Fibroblast of skin of back (primary cell): ENCODE data around the gene MBNL2.

Experiments
- DNase-seq: peaks from one replicate; pipeline ENCODE4 v3.0.0-alpha.2; 2013

Gene MBNL2

DNA sequence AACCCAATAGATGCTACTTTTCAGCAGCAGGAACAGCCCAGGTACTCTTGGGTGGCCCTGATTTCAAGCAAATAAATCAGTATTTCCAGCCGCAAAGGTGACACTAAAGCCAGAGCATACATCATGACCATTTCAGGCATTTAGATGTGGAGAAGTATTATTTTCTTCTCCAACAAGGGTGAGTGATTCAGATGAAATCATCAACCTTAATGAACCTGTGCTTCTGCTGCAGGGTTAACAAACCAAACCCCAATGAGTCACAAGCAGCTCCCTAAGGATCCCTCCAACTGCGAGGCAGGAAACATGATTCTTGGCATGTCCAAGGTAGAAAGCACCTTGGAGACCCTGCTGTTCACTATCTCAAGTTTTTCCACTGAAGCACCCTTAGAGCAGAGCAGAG is 32.7 kb downstream of the MBNL2 start:
- DNase-seq: peak; percentile 58

GRCh38 chr13:97255515-97256021 is 33.4 kb downstream of the MBNL2 start:
- no peak for DNase-seq

DNA sequence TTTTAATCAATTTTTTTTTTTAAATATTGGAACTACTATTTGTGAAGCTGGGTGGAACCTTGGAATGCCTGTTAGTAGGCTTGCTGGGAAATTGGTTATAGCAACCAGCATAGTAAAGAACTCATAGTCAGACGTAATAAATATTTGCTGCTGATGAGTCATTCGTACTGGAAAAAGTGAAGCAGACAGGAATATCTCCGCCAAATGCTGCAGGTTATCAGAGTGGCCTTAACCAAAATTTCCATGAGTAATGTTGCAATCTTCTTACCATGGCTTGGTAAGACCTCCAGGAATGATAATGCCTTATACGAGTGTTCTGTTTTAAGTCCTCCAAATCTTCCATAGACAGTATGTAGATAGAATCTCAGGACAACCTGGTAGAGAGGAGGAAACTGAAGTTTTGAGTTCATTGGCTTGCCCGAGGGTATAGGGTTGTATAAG is 34.2 kb downstream of the MBNL2 start:
- peak; percentile 93 for DNase-seq

GRCh38 chr13:97257228-97257755 is 35.2 kb downstream of the MBNL2 start:
- DNase-seq: no peak

DNA sequence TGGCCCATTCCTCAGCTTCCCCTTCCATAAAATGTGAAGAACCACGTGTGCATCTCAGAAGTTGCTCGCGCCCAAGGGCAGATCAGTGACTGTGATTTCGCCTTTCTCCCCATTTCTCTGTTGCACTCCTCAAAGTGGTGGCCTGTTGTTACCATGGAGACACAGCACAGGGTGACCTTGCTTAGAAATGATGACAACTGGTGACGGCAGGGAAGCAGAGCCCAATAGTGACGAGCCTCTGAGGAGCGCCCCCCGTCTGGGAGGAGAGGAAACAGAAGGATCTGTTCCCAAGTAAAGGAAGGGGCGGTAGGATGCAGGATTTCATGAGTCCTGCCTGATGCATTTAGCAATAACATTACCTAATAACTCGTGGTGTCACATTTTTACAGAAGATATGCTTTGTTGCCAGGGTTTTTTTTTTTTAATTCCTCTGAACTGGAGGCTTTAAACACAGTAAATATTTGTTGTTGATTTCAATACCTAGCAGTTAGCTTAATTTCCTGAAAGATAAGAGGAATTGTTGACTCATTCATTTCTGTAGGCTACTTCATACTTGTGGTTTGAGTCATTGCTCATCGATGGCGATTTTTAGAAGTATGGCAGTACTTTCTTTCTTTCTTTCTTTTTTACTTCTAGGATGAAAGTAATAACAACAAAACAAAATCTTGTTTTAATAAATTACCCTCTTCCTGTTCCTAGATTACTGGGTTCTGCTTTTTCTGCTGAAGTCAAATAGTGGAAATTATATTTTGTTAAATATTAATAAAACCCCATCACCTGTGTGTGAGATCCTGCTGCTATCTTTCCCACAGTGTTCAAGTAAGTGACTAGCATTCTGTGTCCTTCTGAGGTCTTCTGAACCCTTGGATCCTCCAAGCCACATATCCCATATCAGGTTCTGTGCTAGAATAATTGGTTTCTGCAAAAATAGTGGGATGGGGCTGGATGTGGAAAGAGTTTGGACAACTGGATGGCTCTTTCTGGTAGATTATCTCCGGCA is 36.0 kb downstream of the MBNL2 start:
- peak; percentile 87 for DNase-seq

DNA sequence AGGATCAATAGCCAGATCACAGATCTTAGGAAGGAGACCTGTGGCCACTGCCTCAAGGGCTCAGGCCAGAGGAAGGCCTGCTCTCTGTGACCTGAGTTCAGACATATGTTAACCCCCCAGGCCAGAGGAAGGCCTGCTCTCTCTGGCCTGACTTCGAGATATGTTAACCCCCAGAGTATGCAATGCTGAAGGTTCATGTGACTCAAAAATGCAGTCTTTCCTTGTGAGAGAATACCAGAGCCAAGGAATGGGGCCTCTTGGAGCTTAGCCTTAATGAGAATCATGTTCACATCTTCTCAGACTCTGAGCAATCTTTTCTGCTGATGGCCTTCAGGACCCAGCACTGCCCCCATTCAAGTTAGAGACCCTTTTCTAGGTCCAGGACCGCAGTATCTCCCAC is 36.7 kb downstream of the MBNL2 start:
- DNase-seq: peak; percentile 85

- DNase-seq: no peak
Measured at GRCh38 chr13:97259410-97259797, 37.3 kb downstream of the MBNL2 start.

DNA sequence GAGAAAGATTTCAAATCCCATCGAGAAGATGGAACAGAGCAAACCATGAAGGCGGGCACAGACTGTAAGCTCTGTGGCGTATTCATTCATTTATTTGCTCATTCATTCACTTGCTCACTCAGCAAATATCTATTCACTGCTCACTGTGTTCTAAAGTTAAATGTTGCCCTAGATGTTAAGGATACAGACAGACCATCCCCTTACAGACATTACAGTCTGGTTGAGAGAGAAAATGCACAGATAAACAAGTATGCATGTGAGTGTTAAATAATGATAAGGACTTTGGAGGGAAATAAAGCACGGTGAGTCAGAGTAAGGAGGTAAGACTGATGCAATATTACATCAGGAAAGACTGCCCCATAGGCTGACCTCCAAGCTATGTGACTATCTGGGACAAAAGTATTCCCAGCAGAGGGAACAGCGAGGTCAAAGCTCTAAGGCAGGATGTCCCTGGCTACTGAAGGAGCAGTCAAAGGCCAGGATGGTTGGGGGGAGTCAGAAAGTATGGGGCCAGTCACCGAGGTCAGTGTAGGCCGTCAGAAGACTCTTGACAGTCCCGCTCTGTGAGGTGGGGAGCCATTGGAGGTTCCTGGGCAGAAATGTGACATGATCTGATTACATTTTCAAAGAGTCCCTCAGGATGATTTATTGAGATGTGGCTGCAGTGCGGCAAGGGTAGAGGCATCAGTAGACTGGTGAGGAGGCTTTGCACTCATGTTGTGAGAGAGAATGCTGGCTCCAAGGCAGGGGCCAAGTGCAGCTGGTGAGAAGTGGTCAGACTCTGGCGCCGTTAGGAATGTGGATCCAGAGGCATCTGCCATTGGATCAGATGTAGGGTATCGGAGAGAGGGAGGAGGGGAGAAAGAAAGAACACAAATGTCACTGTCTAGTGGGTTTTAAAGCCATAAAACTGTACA is 37.9 kb downstream of the MBNL2 start:
- DNase-seq: peak; percentile 77

GRCh38 chr13:97261254-97262005 is 39.3 kb downstream of the MBNL2 start:
- no peak for DNase-seq

DNA sequence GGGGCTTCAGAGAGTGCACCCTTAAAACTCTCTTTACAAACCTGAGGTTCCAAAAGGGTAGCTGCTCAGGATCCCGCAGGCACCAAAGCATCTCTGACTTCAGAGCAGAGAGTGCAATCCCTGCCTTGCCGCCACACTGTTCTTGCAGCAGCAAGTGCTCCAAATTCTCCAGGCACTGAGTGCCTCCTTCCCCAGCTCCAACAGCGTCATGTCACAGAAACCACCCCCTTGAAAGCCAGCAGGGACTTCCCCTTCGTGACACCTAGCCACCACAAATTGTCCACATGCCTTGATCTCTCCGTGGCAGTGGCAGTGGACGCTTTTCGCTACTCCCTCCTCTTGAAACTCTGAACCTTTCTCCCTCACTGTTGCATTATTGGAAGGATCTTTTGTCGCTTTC is 39.9 kb downstream of the MBNL2 start:
- no peak for DNase-seq

- no peak for DNase-seq
Measured at GRCh38 chr13:97263160-97263559, 41.0 kb downstream of the MBNL2 start.

- no peak for DNase-seq
Measured at GRCh38 chr13:97264663-97265062, 42.5 kb downstream of the MBNL2 start.

- no peak for DNase-seq
Measured at GRCh38 chr13:97266332-97266731, 44.2 kb downstream of the MBNL2 start.

DNA sequence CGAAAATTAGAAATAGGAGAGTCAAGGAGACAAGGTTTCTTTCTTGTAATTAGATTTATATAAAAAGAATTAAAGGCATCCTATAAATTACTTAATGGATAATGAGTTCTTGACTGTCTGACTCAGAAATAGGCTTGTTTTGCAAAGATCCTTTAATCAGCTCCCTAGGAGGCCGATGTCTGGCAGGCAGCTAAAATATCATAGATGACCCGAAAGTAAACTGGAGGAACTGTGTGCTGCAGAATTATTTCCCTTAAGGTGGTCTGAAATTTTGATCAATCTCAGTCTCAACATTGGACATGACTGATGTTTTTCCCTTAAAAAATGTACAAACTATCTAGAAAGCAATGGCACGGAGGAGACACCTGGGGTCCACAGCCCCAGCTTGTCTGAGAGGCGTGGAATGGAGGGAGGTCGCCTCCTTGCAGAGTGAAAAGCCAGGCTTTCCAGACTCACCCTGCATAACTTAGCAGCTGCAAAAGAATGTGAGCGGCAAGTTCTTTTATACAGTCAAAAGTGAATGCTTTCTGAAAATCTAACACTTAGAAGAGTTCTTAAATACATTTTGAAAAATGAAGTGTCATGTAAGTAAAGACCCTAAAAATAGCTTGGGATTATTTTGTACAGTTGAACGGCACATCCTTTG is 44.8 kb downstream of the MBNL2 start:
- no peak for DNase-seq

DNA sequence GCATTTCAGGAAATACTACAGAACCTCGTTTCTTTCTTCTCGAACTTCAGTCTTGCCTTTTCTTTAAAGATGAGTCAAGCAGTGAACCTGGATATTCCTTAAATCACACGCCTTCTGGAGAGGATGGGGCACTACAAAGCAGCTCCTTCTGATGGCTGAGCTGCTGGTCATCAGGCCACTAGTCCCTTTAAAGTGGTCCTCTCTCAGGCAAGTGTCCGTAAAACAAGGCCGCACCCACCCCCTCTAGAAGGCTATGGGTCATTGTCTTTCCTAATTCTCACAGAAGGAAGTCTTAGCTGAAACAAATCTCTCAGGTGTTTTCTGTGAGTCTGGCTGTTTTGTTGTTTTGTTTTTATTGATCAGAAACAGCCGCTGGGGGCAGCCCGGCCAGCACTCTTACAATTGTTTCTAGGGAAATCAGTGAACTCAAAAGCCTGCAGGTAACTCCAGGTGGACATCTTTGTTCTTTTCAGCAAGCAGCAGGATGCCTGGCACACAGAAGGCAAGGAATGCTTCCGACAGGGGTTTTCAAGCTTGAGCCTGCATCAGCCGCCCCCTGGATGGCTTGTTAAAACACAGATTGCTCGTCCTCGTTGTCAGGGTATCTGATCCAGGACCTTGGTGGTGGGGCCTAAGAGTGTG is 45.4 kb downstream of the MBNL2 start:
- no peak for DNase-seq

- no peak for DNase-seq
Measured at GRCh38 chr13:97268772-97269171, 46.6 kb downstream of the MBNL2 start.

GRCh38 chr13:97269603-97270002 is 47.5 kb downstream of the MBNL2 start:
- DNase-seq: no peak

- DNase-seq: no peak
Measured at GRCh38 chr13:97272526-97272925, 50.4 kb downstream of the MBNL2 start.

DNA sequence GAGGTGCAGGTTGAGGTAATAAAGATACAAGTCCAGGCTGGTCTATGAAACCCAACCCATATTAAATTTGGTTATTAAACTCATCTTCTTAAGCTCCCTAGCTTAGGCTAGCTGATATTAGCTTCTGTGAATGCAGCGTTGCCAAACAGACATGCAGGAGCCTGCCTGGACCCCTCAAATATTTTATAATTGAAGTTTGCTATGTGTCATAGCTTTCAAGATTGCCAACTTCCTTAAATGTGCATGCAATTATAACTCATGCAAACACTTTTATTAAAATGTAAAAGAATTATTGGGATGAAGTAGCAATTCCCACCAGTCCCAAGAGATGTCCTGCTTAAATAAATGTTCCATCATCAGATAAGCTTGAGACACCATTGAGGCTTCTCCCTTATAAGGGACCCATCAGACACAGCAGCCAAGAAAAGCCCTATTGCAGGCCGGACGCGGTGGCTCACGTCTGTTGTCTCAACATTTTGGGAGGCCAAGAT is 51.3 kb downstream of the MBNL2 start:
- DNase-seq: peak; percentile 79

DNA sequence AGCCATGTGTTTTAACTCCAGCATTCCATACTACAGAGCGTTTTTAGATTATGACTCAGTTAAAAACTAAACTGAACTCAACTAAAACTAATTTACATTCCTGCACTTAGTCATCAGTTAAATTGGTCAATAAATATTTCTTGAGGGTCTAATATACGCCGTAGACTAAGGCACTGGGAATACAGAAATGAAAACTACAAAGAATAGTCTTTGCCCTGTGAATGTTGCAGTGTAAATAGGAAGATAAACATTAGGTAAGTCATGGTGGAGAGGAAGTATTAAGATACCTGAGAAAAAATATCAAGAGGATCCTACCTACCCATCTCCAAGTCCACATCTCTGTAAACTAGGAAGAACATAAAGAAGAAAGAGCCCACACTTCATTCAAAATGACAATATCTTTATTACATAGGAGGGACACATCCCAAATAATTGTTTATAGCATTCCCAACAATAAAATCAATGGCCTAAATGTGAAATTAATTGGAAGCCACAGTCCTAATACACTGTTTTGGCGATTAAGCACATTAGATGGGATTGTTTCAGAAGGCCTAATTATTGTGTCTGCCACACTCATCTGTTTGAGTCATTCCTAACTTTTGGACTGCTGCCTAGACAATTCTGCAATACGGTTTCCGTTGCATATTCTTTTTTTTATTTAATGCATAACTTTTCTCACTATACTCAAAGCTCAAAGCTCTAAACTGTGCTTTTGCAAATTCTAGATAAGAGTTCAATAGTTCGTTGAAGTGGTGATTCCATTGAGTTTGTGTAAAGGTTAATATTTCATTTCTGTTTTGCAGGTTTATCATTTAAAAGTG is 52.9 kb downstream of the MBNL2 start:
- peak; percentile 91 for DNase-seq
